COLO668 (cell line): ENCODE data around the gene PPP4R3A.
"Not testable (repeated sequence)": the region's sequence is repeated elsewhere in the genome, so short reads cannot be mapped to it uniquely, and the experiment has no call there.

Source experiments
- DNase-seq: peaks from one replicate; lab custom pipeline; 2025; ENCODE audit not compliant: unreplicated experiment; lab: John Stamatoyannopoulos, UW

PPP4R3A gene

DNA sequence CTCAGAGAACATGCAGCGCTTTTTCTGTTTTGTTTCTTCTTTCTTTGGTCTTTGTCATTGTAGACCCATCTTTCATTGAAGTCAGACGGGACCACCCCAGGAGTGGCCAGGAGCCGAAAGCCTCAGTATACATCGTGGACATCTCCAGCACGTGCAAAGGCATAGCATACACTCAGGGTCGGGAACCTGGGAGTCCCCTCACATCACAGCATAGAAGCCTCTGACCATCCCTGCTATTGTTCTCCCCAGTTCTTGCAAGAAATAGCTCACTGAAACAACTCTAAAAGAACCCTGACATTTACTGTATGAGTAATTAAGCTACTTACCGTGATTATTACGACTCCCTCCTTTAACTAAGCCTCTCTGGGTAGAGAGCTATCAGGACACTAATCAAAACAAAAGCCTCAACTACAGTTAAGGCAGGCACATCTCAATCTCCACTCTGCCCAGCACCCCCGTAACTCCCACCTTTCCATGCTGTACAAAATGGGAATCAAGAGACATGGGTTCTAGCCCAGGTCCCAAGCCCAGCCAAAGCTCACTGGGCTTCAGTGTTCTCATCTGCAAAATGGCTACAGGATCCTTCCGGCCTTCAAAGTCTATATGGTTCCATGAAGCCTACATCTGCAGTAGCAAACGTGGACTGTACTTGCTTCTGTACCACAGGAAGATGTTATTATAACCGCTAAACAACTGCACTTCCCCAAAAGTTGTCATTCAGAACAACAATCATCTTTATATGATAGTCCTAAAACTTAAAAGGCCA lies 99.2 kb downstream of the PPP4R3A start:
- DNase-seq: no peak

DNA sequence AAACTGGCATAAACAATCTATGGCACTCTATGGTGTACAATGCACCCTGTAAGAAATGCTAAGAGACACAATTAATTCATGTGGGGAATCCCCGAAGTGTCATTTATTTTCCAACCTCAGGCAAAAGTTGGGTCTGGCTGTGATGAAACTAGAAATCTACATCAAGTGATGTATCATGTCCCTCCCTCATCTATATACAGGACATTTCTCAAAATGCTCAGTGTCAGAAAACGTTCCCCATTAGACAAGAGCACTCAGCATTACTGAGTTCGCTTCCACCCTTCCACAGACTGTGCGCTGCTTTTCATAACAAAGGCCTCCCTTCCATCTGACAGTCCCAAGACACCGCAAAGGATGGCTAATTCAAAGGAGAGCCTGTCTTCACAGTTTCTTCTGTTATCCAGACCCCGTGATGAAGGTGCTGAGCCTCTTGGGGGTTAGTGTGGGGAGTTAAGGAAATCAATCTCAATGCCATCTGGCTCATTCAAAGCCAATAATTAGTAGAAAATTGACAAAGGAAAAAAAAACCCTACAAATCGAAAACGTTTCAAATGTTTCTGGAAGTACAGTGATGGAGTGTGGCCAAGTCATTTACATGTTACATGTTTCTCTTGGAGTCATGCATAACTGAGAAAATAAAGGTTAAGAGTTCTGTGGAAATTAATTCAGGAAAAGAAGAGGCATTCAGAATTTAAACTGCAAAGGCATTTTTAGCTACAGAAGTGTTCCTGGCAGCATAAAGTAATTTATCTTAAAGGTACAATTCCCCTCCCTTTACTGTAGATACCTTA lies 100.0 kb downstream of the PPP4R3A start:
- DNase-seq: no peak

- DNase-seq: not testable (repeated sequence)
Observed at GRCh38 chr14:91409240-91409639, 100.9 kb downstream of the PPP4R3A start.
